ENCODE results near the gene BRCC3. TPM values are rescaled to one million over a fixed set of nuclear protein-coding genes. Genes with fewer than 3 reads are reported as not detected.
"Not testable (repeated sequence)": the region's sequence is repeated elsewhere in the genome, so short reads cannot be mapped to it uniquely, and the experiment has no call there.

Gene BRCC3
- total RNA-seq, 1 experiment from 2014 or later: 26.9 TPM

DNA sequence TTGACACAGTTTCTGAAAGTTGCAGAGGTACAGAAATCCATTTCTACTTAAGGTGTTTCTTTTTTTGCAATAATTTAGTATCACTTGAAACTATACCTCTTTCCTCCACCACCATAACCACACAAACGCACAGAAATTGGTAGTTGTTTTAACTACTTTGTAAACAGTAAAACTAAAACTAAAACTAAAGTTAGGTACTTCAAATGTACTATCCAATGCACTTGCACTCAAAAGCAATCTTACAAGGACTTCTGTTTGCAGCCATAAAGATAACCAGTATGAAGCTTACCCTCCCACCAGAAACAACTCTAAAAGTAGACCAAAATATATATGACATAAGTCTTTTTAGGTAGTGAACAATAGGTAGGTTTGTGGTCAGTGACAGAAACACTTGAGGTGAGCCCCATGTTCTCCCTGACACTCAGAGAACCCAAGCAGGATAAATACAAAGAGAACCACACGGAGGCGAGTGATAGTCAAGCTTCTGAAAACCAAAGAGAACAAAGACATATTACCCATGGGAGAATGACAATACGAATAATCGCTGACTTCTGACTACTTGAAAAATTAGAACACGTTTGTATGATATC is 72.7 kb downstream of the BRCC3 start:
- no peak for DNase-seq (ENCODE audit: low read depth)

GRCh38 chrX:155144926-155145325 is 73.6 kb downstream of the BRCC3 start:
- no peak for DNase-seq (ENCODE audit: low read depth)

GRCh38 chrX:155147612-155148011 is 76.3 kb downstream of the BRCC3 start:
- DNase-seq (ENCODE audit: low read depth): not testable (repeated sequence)

- not testable (repeated sequence) for DNase-seq (ENCODE audit: low read depth)
Measured at GRCh38 chrX:155148166-155148565, 76.9 kb downstream of the BRCC3 start.

GRCh38 chrX:155148724-155149537 is 77.6 kb downstream of the BRCC3 start:
- DNase-seq (ENCODE audit: low read depth): peak; percentile 31

GRCh38 chrX:155169881-155170280 is 98.6 kb downstream of the BRCC3 start:
- DNase-seq (ENCODE audit: low read depth): no peak

Other genes with a start within 250 kb of the BRCC3 start
- not detected in 2 replicates for gene SMIM9, start 236.8 kb upstream of the BRCC3 start, total RNA-seq (2014; rRNA removed; shearing (Covaris generic))
- gene F8A1, start 185.2 kb upstream of the BRCC3 start, total RNA-seq (2014; rRNA removed; shearing (Covaris generic)): 32.3 and 35.4 TPM in 2 replicates
- gene F8, start 48.8 kb upstream of the BRCC3 start, total RNA-seq (2014; rRNA removed; shearing (Covaris generic)): 5.3 and 9.3 TPM in 2 replicates
- gene FUNDC2, start 44.7 kb upstream of the BRCC3 start, total RNA-seq (2014; rRNA removed; shearing (Covaris generic)): 88.9 and 139 TPM in 2 replicates
- 46.7 and 57.6 TPM in 2 replicates for gene CMC4, start 372 bp upstream of the BRCC3 start, total RNA-seq (2014; rRNA removed; shearing (Covaris generic))
- 3.8 and 11.6 TPM in 2 replicates for gene MTCP1, start 372 bp upstream of the BRCC3 start, total RNA-seq (2014; rRNA removed; shearing (Covaris generic))
- 166 and 214 TPM in 2 replicates for gene VBP1, start 145.0 kb downstream of the BRCC3 start, total RNA-seq (2014; rRNA removed; shearing (Covaris generic))
- gene RAB39B, start 193.0 kb downstream of the BRCC3 start, total RNA-seq (2014; rRNA removed; shearing (Covaris generic)): 0.17 TPM in 1 of 2 replicates, not detected in the other